ENCODE measurements around the gene LNX2. TPM values are rescaled to one million over a fixed set of nuclear protein-coding genes. Genes with fewer than 3 reads are reported as not detected.

LNX2 gene
- total RNA-seq, 2 donors from 2014 or later, result 4.9 to 7.6 TPM

GRCh38 chr13:27533155-27533643, 87.1 kb downstream of the LNX2 start:
- peak; percentile 96 for DNase-seq (ENCODE audit: low spot score)
- intact Hi-C loops (cut with DNase I), result loop anchor here in 1 of 2 donors (5.0 kb wide), 1 partner anchor 294 kb away; no protein-coding TSS in a partner anchor

GRCh38 chr13:27528908-27529307, 91.4 kb downstream of the LNX2 start:
- DNase-seq (ENCODE audit: low spot score), result no peak
- intact Hi-C loops (cut with DNase I), result no loop called here

GRCh38 chr13:27526516-27526915, 93.8 kb downstream of the LNX2 start:
- DNase-seq (ENCODE audit: low spot score), result no peak

GRCh38 chr13:27524981-27525975, 95.1 kb downstream of the LNX2 start:
- no peak for DNase-seq (ENCODE audit: low spot score)
- intact Hi-C loops (cut with DNase I), result no loop called here

More at GRCh38 chr13:27526516-27526915, 93.8 kb downstream of the LNX2 start:
- intact Hi-C loops (cut with DNase I), result no loop called here

GRCh38 chr13:27523346-27524073, 96.8 kb downstream of the LNX2 start:
- no peak for DNase-seq (ENCODE audit: low spot score)
- intact Hi-C loops (cut with DNase I), result no loop called here

- DNase-seq (ENCODE audit: low spot score), result no peak
- intact Hi-C loops (cut with DNase I), result no loop called here
These were observed 97.5 kb downstream of the LNX2 start for GRCh38 chr13:27522847-27523246.

GRCh38 chr13:27516103-27516502, 104.2 kb downstream of the LNX2 start:
- DNase-seq (ENCODE audit: low spot score), result no peak
- intact Hi-C loops (cut with DNase I), result no loop called here

- intact Hi-C loops (cut with DNase I), result no loop called here
- DNase-seq (ENCODE audit: low spot score), result no peak
These were observed 110.2 kb downstream of the LNX2 start for GRCh38 chr13:27510082-27510481.

GRCh38 chr13:27508802-27509201, 111.5 kb downstream of the LNX2 start:
- intact Hi-C loops (cut with DNase I), result no loop called here

GRCh38 chr13:27505792-27506191, 114.5 kb downstream of the LNX2 start:
- no peak for DNase-seq (ENCODE audit: low spot score)
- intact Hi-C loops (cut with DNase I), result no loop called here

More at GRCh38 chr13:27508802-27509201, 111.5 kb downstream of the LNX2 start:
- DNase-seq (ENCODE audit: low spot score), result no peak

GRCh38 chr13:27504868-27505194, 115.5 kb downstream of the LNX2 start:
- no peak for DNase-seq (ENCODE audit: low spot score)
- intact Hi-C loops (cut with DNase I), result no loop called here

- intact Hi-C loops (cut with DNase I), result no loop called here
- no peak for DNase-seq (ENCODE audit: low spot score)
These were observed 116.0 kb downstream of the LNX2 start for GRCh38 chr13:27504128-27504867.

GRCh38 chr13:27500806-27501534, 119.4 kb downstream of the LNX2 start:
- no peak for DNase-seq (ENCODE audit: low spot score)
- intact Hi-C loops (cut with DNase I), result no loop called here

- DNase-seq (ENCODE audit: low spot score), result no peak
- intact Hi-C loops (cut with DNase I), result no loop called here
These were observed 122.6 kb downstream of the LNX2 start for GRCh38 chr13:27497563-27498230.

GRCh38 chr13:27496536-27497273, 123.6 kb downstream of the LNX2 start:
- intact Hi-C loops (cut with DNase I), result no loop called here
- DNase-seq (ENCODE audit: low spot score), result no peak

- DNase-seq (ENCODE audit: low spot score), result no peak
- intact Hi-C loops (cut with DNase I), result no loop called here
These were observed 124.3 kb downstream of the LNX2 start for GRCh38 chr13:27496006-27496405.
